Endodermal cell (in vitro differentiated cells): Measurements from ENCODE around the gene SPTY2D1. TPM values are rescaled to one million over a fixed set of nuclear protein-coding genes. Genes with fewer than 3 reads are reported as not detected.

Source experiments
- DNase-seq: peaks from one replicate; pipeline ENCODE4 v3.0.0-alpha.2; 2017
- H3K27ac ChIP-seq: 2 replicates; pipeline ENCODE4 v1.5.1; 2013; ENCODE audit warnings: mild to moderate bottlenecking, low read depth, low read length, moderate library complexity
- H3K27me3 ChIP-seq: 2 replicates; pipeline ENCODE4 v1.6.1; 2013; ENCODE audit warnings: mild to moderate bottlenecking, low read length, moderate library complexity; ENCODE audit not compliant: insufficient read depth, control insufficient read depth, poor library complexity, severe bottlenecking
- H3K36me3 ChIP-seq: 2 replicates; pipeline ENCODE4 v1.7.0; 2013; ENCODE audit warnings: mild to moderate bottlenecking, low read length, moderate library complexity; ENCODE audit not compliant: control insufficient read depth, insufficient read depth
- H3K4me1 ChIP-seq: one replicate; pipeline ENCODE4 v1.7.0; 2013; ENCODE audit warnings: low read length; ENCODE audit not compliant: control insufficient read depth, insufficient read depth
- H3K4me3 ChIP-seq: 2 replicates; pipeline ENCODE4 v1.5.1; 2013; ENCODE audit warnings: mild to moderate bottlenecking, low read length, moderate library complexity
- H3K9ac ChIP-seq: 2 replicates; pipeline ENCODE4 v1.6.1; 2013; ENCODE audit warnings: mild to moderate bottlenecking, low read length, moderate library complexity; ENCODE audit not compliant: poor library complexity, severe bottlenecking; ENCODE audit errors: extremely low read depth
- H3K9me3 ChIP-seq: 2 replicates; pipeline ENCODE4 v1.6.1; 2013; ENCODE audit warnings: mild to moderate bottlenecking, low read length, moderate library complexity; ENCODE audit not compliant: control insufficient read depth
- H3K27ac Mint-ChIP-seq: 2 replicates; pipeline ENCODE4 v1.8.0; 2020; ENCODE audit warnings: mixed read lengths
- H3K27me3 Mint-ChIP-seq: 2 replicates; pipeline ENCODE4 v1.8.0; 2021; ENCODE audit warnings: mild to moderate bottlenecking, mixed read lengths; ENCODE audit not compliant: insufficient read depth
- H3K36me3 Mint-ChIP-seq: 2 replicates; pipeline ENCODE4 v1.8.0; 2020; ENCODE audit warnings: low read depth, mixed read lengths
- H3K4me1 Mint-ChIP-seq: 2 replicates; pipeline ENCODE4 v1.8.0; 2020; ENCODE audit warnings: mixed read lengths
- H3K4me3 Mint-ChIP-seq: 2 replicates; pipeline ENCODE4 v1.8.0; 2020; ENCODE audit warnings: mild to moderate bottlenecking, moderate library complexity, mixed read lengths
- H3K9me3 Mint-ChIP-seq: 2 replicates; pipeline ENCODE4 v1.8.0; 2020; ENCODE audit warnings: mild to moderate bottlenecking, mixed read lengths
- WGBS, 2 experiments: methylation state at CpG; one replicate each; pipeline versions ENCODE4 v1.1.5 to v1.1.7; 2013; ENCODE audit warnings: missing lambda C conversion rate in 2 of 2, mixed read lengths in 1 of 2; ENCODE audit not compliant: insufficient coverage in 1 of 2, insufficient read length in 1 of 2; 5-methylcytosine and 5-hydroxymethylcytosine counted together
- total RNA-seq, 2 donors: library from RNA; stranded (reverse); fragmentation: NEBNext Ultra II Directional in 1 of 2; extraction: Animal tissue kit (Norgen Biotek cat#: 25700) in 1 of 2; gene quantifications; 2 replicates in 1 of 2; 3 replicates in 1 of 2; pipeline ENCODE4 v1.2.1, GENCODE V29; 2021
- TF ChIP-seq, protein P1 (sequence below): fragments of 200-600 bp; sonication (generic); conservative IDR thresholded peaks from 2 replicates; pipeline ENCODE4 v1.5.0; 2021; ENCODE audit warnings: antibody characterized with exemption, mild to moderate bottlenecking

SPTY2D1 gene
- total RNA-seq, 2 donors from 2014 or later, result 19.3 to 22.9 TPM

- no peaks in the 10 kb centered on the region for H3K27me3 ChIP-seq
- TF ChIP-seq, protein P1, sequence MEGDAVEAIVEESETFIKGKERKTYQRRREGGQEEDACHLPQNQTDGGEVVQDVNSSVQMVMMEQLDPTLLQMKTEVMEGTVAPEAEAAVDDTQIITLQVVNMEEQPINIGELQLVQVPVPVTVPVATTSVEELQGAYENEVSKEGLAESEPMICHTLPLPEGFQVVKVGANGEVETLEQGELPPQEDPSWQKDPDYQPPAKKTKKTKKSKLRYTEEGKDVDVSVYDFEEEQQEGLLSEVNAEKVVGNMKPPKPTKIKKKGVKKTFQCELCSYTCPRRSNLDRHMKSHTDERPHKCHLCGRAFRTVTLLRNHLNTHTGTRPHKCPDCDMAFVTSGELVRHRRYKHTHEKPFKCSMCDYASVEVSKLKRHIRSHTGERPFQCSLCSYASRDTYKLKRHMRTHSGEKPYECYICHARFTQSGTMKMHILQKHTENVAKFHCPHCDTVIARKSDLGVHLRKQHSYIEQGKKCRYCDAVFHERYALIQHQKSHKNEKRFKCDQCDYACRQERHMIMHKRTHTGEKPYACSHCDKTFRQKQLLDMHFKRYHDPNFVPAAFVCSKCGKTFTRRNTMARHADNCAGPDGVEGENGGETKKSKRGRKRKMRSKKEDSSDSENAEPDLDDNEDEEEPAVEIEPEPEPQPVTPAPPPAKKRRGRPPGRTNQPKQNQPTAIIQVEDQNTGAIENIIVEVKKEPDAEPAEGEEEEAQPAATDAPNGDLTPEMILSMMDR, result no peak
- peaks cover 29% of the 10 kb centered on the region for H3K36me3 ChIP-seq
- H3K27ac Mint-ChIP-seq, result no peak overlapping the region
- no peak overlapping the region for H3K4me3 ChIP-seq
- no peak overlapping the region for H3K4me3 Mint-ChIP-seq
- H3K9me3 Mint-ChIP-seq, result no peaks in the 10 kb centered on the region
- no peak overlapping the region for H3K9ac ChIP-seq
- no peaks in the 10 kb centered on the region for H3K27me3 Mint-ChIP-seq
- H3K36me3 Mint-ChIP-seq, result peaks cover 26% of the 10 kb centered on the region
- no peaks in the 10 kb centered on the region for H3K4me1 Mint-ChIP-seq
- no peaks in the 10 kb centered on the region for H3K9me3 ChIP-seq
- no peak overlapping the region for H3K27ac ChIP-seq
- DNase-seq, result no peak
- H3K4me1 ChIP-seq, result no peaks in the 10 kb centered on the region
These were observed 67.7 kb downstream of the SPTY2D1 start for GRCh38 chr11:18566406-18566805.

- TF ChIP-seq, protein P1, result no peak
- H3K4me3 Mint-ChIP-seq, result no peak overlapping the region
- H3K9ac ChIP-seq, result no peak overlapping the region
- H3K27me3 Mint-ChIP-seq, result no peaks in the 10 kb centered on the region
- no peaks in the 10 kb centered on the region for H3K4me1 ChIP-seq
- H3K4me3 ChIP-seq, result no peak overlapping the region
- H3K4me1 Mint-ChIP-seq, result no peaks in the 10 kb centered on the region
- H3K36me3 Mint-ChIP-seq, result peaks cover 24% of the 10 kb centered on the region
- peaks cover 18% of the 10 kb centered on the region for H3K36me3 ChIP-seq
- no peak for DNase-seq
- no peaks in the 10 kb centered on the region for H3K9me3 Mint-ChIP-seq
- H3K9me3 ChIP-seq, result no peaks in the 10 kb centered on the region
- H3K27ac ChIP-seq, result no peak overlapping the region
- H3K27me3 ChIP-seq, result no peaks in the 10 kb centered on the region
- no peak overlapping the region for H3K27ac Mint-ChIP-seq
These were observed 70.0 kb downstream of the SPTY2D1 start for GRCh38 chr11:18564149-18564548.

DNA sequence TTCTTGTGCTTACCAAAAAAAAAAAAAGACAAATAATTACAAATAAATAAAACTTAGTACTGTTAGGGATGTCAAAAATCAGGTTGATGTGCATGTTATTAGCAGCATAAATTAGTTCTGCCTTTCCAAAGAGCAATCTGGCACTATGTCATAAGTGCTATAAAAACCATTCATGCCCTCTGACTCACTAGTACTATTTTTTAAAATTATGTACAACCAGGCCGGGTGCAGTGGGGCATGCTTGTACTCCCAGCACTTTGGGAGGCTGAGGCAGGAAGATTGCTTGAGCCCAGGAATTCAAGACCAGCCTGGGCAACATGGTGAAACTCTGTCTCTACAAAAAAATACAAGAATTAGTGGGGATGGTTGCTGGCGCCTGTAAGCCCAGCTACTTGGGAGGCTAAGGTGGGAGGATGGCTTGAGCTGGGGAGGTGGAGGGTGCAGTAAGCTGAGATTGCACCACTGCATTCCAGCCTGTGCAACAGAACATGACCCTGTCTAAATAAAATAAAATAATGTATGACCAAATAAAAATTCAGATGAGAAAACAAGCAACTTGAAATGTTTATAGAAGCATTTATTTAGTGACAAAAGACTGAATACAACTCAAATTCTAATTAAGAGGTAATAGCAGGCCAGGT, 70.9 kb downstream of the SPTY2D1 start:
- no peak for DNase-seq
- peaks cover 21% of the 10 kb centered on the region for H3K36me3 Mint-ChIP-seq
- Histone ChIP-seq H3K4me1 (no peaks in the 10 kb centered on the region), H3K9me3 (no peaks in the 10 kb centered on the region), H3K27ac (no peak overlapping the region), H3K4me3 (no peak overlapping the region), H3K9ac (no peak overlapping the region), H3K36me3 (peaks cover 19% of the 10 kb centered on the region), H3K27me3 (no peaks in the 10 kb centered on the region)
- TF ChIP-seq, protein P1, result no peak
- no peaks in the 10 kb centered on the region for H3K27me3 Mint-ChIP-seq
- H3K27ac Mint-ChIP-seq, result no peak overlapping the region
- H3K4me3 Mint-ChIP-seq, result no peak overlapping the region
- no peaks in the 10 kb centered on the region for H3K9me3 Mint-ChIP-seq
- WGBS, 2 experiments, result 97 to 100% methylated on average over 1 to 2 of the region's 2 CpGs
- H3K4me1 Mint-ChIP-seq, result no peaks in the 10 kb centered on the region

Other genes starting within 250 kb of the SPTY2D1 start
- 100 to 1,000 TPM; 256 to 308 TPM for gene LDHA, start 239.8 kb downstream of the SPTY2D1 start, total RNA-seq
- under 1 TPM; 0.58 to 0.62 TPM for gene LDHC, start 222.0 kb downstream of the SPTY2D1 start, total RNA-seq
- gene LDHAL6A, start 178.5 kb downstream of the SPTY2D1 start, total RNA-seq, result not detected
- gene TSG101, start 107.4 kb downstream of the SPTY2D1 start, total RNA-seq, result 10 to 100 TPM; 56.3 to 67.4 TPM
- gene UEVLD, start 45.6 kb downstream of the SPTY2D1 start, total RNA-seq, result 10 to 100 TPM; 14.4 to 15.0 TPM
- 1 to 10 TPM; 5.3 to 6.0 TPM for gene MISFA, start 34.6 kb downstream of the SPTY2D1 start, total RNA-seq
- 1 to 10 TPM; 6.2 to 6.9 TPM for gene TMEM86A, start 64.4 kb upstream of the SPTY2D1 start, total RNA-seq
- gene IGSF22, start 91.8 kb upstream of the SPTY2D1 start, total RNA-seq, result 1 to 10 TPM in 1 of 2 donors, under 1 TPM in 1; 0.22 to 1.6 TPM
- 10 to 100 TPM; 27.6 to 51.0 TPM for gene PTPN5, start 157.5 kb upstream of the SPTY2D1 start, total RNA-seq